ENCODE data around the gene SMOC2. TPM values are rescaled to one million over a fixed set of nuclear protein-coding genes. Genes with fewer than 3 reads are reported as not detected.

SMOC2 gene
- total and polyA plus RNA-seq, 2 donors = 61.1 to 176 TPM

GRCh38 chr6:168538892-168539811, 98.2 kb downstream of the SMOC2 start:
- 85% methylated on average over 21 of the region's 21 CpGs for WGBS
- no peaks in the 10 kb centered on the region for H3K36me3 ChIP-seq (ENCODE audit: insufficient read depth)
- H3K4me3 ChIP-seq (ENCODE audit: low read depth, low read length) = no peak overlapping the region
- H3K27ac ChIP-seq (ENCODE audit: low read depth) = no peak overlapping the region
- H3K4me1 ChIP-seq (ENCODE audit: insufficient read depth) = peaks cover 2% of the 10 kb centered on the region
- DNase-seq (ENCODE audit: extremely low spot score) = no peak

DNA sequence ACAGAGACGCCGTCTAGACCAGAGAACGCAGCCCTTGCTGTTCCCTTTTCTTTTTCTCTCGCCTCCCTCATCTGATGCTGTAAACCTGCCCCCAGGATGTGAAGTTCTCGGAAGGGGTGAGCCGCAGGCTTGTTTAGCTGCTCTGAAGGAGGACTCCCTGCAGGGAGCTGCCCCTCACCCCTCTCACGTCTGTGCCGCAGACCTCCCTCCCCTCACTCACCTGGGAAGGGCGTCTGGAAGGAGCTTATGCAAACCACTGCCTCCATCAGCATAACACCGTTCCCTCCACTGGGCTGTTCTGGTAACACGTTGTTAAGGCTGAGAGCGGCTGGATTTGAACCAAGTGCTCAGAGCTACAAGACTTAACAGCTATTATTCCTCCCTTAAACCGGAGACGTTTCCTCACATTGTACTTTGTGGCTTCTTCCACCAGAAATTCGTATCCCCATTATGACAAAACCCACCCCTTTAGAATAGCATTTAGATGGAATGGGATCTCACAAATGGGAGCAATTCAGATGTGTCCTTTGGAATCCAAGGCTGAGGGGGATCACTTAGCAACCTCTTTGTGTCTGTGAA, 99.8 kb downstream of the SMOC2 start:
- no peak overlapping the region for H3K27ac ChIP-seq (ENCODE audit: low read depth)
- peaks cover 2% of the 10 kb centered on the region for H3K4me1 ChIP-seq (ENCODE audit: insufficient read depth)
- DNase-seq (ENCODE audit: extremely low spot score) = no peak
- H3K4me3 ChIP-seq (ENCODE audit: low read depth, low read length) = no peak overlapping the region
- no peaks in the 10 kb centered on the region for H3K36me3 ChIP-seq (ENCODE audit: insufficient read depth)
- WGBS = 49% methylated on average over 15 of the region's 15 CpGs

DNA sequence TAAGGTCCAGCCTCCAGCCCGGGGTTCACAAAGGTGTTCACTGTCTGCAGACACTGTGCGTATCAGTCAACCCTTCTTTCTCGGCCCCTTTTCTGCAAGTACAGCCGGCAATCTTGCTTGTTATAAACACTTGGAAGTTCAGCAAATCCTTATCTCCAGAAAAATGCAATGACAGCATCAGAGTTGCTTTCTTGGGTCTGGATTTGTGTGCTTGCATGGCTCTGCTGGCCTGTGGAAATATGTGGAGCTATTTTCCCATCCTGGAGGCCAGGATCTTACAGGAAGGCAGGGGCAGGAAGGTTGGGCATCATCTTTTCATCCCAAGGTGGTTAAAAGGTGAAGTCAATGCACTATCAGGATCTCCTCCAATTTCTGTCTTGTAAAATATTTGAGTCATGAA, 100.3 kb downstream of the SMOC2 start:
- DNase-seq (ENCODE audit: extremely low spot score) = no peak
- Histone ChIP-seq H3K4me1 (ENCODE audit: insufficient read depth) (peaks cover 2% of the 10 kb centered on the region), H3K27ac (ENCODE audit: low read depth) (no peak overlapping the region), H3K4me3 (ENCODE audit: low read depth, low read length) (no peak overlapping the region), H3K36me3 (ENCODE audit: insufficient read depth) (no peaks in the 10 kb centered on the region)
- WGBS = 21% methylated on average over 4 of the region's 4 CpGs

GRCh38 chr6:168542301-168542700, 101.3 kb downstream of the SMOC2 start:
- WGBS = 34% methylated on average over 8 of the region's 8 CpGs
- no peak overlapping the region for H3K4me3 ChIP-seq (ENCODE audit: low read depth, low read length)
- H3K27ac ChIP-seq (ENCODE audit: low read depth) = peak overlapping the region; percentile 64
- H3K36me3 ChIP-seq (ENCODE audit: insufficient read depth) = no peaks in the 10 kb centered on the region
- H3K4me1 ChIP-seq (ENCODE audit: insufficient read depth) = peaks cover 2% of the 10 kb centered on the region
- DNase-seq (ENCODE audit: extremely low spot score) = no peak

- H3K27ac ChIP-seq (ENCODE audit: low read depth) = no peak overlapping the region
- 73% methylated on average over 6 of the region's 6 CpGs for WGBS
- no peak overlapping the region for H3K4me3 ChIP-seq (ENCODE audit: low read depth, low read length)
- no peaks in the 10 kb centered on the region for H3K36me3 ChIP-seq (ENCODE audit: insufficient read depth)
- no peaks in the 10 kb centered on the region for H3K4me1 ChIP-seq (ENCODE audit: insufficient read depth)
- no peak for DNase-seq (ENCODE audit: extremely low spot score)
Measured at GRCh38 chr6:168545428-168545827, 104.4 kb downstream of the SMOC2 start.

DNA sequence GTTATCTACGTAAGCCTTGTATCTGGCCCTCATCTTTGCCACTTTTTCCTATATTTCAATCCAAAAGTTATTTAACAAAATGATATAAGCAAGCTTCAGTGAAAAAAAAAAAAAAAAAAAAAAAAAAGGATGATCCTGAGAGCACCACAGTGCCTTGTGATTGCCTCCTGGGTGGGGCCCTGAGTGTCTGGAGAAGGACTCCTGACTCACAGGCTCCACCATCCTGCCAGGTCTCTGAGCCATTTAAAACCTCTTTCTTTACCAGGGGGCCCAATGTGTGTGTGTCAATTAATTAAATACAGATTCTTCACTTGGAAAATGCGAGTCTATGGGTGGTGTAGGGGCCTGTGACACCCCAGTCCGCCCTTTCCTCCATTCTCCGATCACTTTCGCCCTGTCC, 105.2 kb downstream of the SMOC2 start:
- WGBS = 94% methylated on average over 5 of the region's 5 CpGs
- no peak overlapping the region for H3K4me3 ChIP-seq (ENCODE audit: low read depth, low read length)
- H3K36me3 ChIP-seq (ENCODE audit: insufficient read depth) = no peaks in the 10 kb centered on the region
- H3K4me1 ChIP-seq (ENCODE audit: insufficient read depth) = no peaks in the 10 kb centered on the region
- DNase-seq (ENCODE audit: extremely low spot score) = no peak
- peak overlapping the region; percentile 33 for H3K27ac ChIP-seq (ENCODE audit: low read depth)

GRCh38 chr6:168546730-168547129, 105.7 kb downstream of the SMOC2 start:
- 96% methylated on average over 10 of the region's 10 CpGs for WGBS
- no peak overlapping the region for H3K27ac ChIP-seq (ENCODE audit: low read depth)
- no peaks in the 10 kb centered on the region for H3K36me3 ChIP-seq (ENCODE audit: insufficient read depth)
- H3K4me3 ChIP-seq (ENCODE audit: low read depth, low read length) = no peak overlapping the region
- H3K4me1 ChIP-seq (ENCODE audit: insufficient read depth) = no peaks in the 10 kb centered on the region
- no peak for DNase-seq (ENCODE audit: extremely low spot score)

DNA sequence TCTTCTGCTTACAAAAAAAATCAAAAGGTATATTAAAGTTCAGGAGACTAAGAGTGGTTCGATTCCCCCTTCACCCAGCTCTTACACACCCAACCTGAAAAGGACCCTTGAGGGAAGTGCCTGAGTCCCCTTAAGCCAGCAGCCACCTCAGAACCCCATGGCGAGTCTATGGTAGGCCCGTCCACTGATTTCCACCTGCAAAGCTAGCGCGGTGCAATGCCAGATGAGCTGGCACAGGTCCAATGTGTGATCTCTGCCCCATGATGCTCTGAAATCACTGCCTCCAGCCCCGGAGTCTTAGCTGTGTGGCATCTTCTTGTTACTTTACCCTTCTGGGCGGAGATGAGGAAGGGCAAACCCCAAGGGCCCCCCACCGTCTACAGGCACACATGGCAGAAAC, 109.3 kb downstream of the SMOC2 start:
- 89% methylated on average over 8 of the region's 8 CpGs for WGBS
- H3K36me3 ChIP-seq (ENCODE audit: insufficient read depth) = no peaks in the 10 kb centered on the region
- DNase-seq (ENCODE audit: extremely low spot score) = no peak
- H3K27ac ChIP-seq (ENCODE audit: low read depth) = no peak overlapping the region
- no peak overlapping the region for H3K4me3 ChIP-seq (ENCODE audit: low read depth, low read length)
- no peaks in the 10 kb centered on the region for H3K4me1 ChIP-seq (ENCODE audit: insufficient read depth)

DNA sequence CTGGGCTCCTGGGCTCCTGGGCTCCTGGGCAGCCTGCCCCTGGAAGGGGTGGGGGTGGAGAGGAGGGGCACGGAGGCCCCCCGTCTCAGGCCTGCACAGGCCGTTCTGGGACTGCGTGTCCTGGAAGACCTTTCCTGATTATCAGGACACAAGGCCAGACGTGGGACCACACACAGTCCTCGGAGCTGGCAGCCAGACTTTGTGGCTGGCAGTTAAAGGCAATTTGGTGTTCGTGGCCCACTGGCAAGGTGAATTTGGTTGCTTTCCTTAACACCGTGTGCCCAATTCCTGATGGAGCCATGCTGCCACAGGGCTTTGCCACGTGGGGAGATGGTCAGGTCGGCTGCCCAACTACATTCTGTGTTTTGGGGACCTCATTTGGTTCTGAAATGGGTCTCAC, 113.5 kb downstream of the SMOC2 start:
- Histone ChIP-seq H3K27ac (ENCODE audit: low read depth) (no peak overlapping the region), H3K36me3 (ENCODE audit: insufficient read depth) (no peaks in the 10 kb centered on the region), H3K4me3 (ENCODE audit: low read depth, low read length) (no peak overlapping the region), H3K4me1 (ENCODE audit: insufficient read depth) (no peaks in the 10 kb centered on the region)
- WGBS = 70% methylated on average over 10 of the region's 10 CpGs
- DNase-seq (ENCODE audit: extremely low spot score) = no peak

DNA sequence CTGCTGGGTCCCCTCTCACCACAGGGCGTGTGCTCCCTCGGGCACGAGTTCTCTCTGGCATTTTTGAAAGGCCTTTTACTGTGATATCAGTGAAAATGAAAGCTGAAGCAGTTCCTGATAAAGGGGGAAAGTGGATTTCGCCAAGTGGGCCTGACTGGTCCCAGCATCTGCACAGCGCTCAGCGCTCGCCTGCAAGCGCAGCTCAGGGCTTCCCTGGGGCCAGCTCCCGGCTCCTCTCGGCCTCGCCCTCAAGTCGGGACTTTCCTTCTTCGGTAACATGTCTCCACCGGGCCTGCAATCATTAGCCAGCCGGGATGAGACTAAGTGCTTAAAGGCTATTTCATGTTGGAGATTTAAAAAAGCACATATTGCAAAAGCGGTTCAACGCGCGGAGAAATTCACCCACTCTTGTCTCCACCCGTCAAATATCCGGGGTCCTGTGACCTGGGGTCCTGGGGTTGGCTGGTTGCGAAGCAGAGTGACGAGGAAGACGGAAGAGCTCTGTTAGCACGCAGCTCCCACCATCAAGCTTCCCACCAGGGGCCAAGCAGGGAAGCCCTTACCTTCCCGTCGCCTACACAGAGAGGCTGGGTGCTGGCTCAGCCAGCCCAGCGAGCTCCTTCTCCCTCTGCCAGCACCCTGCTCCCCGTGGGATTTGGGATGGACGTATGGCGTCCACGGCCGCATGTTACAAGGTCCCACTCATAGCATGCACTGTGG, 114.1 kb downstream of the SMOC2 start:
- no peaks in the 10 kb centered on the region for H3K36me3 ChIP-seq (ENCODE audit: insufficient read depth)
- no peak overlapping the region for H3K27ac ChIP-seq (ENCODE audit: low read depth)
- H3K4me1 ChIP-seq (ENCODE audit: insufficient read depth) = no peaks in the 10 kb centered on the region
- whole genome bisulfite sequencing = 90% methylated on average over 33 of the region's 33 CpGs
- DNase-seq (ENCODE audit: extremely low spot score) = no peak
- H3K4me3 ChIP-seq (ENCODE audit: low read depth, low read length) = no peak overlapping the region

GRCh38 chr6:168555618-168556273, 114.8 kb downstream of the SMOC2 start:
- Histone ChIP-seq H3K27ac (ENCODE audit: low read depth) (no peak overlapping the region), H3K4me3 (ENCODE audit: low read depth, low read length) (no peak overlapping the region), H3K4me1 (ENCODE audit: insufficient read depth) (no peaks in the 10 kb centered on the region), H3K36me3 (ENCODE audit: insufficient read depth) (no peaks in the 10 kb centered on the region)
- DNase-seq (ENCODE audit: extremely low spot score) = no peak
- WGBS = 95% methylated on average over 41 of the region's 41 CpGs

DNA sequence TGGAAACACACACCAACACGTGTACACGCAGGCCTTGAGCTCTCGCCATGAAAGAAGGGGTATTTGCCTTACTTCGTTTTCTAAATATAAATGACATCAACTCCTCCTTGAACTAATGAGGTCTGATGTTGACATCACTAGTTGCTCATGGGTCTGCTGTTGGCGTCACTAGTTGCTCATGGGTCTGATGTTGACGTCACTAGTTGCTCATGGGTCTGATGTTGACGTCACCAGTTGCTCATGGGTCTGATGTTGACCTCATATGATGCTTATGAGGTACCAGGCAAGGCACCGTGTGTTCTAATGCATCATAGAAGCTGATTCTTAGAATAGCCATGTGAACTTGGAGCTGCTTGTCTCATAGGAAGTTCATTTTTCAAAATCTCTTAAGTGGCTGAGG, 116.5 kb downstream of the SMOC2 start:
- 93% methylated on average over 8 of the region's 8 CpGs for WGBS
- Histone ChIP-seq H3K4me1 (ENCODE audit: insufficient read depth) (no peaks in the 10 kb centered on the region), H3K36me3 (ENCODE audit: insufficient read depth) (no peaks in the 10 kb centered on the region), H3K27ac (ENCODE audit: low read depth) (no peak overlapping the region), H3K4me3 (ENCODE audit: low read depth, low read length) (no peak overlapping the region)
- no peak for DNase-seq (ENCODE audit: extremely low spot score)

GRCh38 chr6:168558686-168559085, 117.7 kb downstream of the SMOC2 start:
- DNase-seq (ENCODE audit: extremely low spot score) = no peak
- H3K4me3 ChIP-seq (ENCODE audit: low read depth, low read length) = no peak overlapping the region
- H3K4me1 ChIP-seq (ENCODE audit: insufficient read depth) = no peaks in the 10 kb centered on the region
- no peaks in the 10 kb centered on the region for H3K36me3 ChIP-seq (ENCODE audit: insufficient read depth)
- WGBS = 94% methylated on average over 20 of the region's 20 CpGs
- no peak overlapping the region for H3K27ac ChIP-seq (ENCODE audit: low read depth)

Measured in urinary bladder (tissue), 4 donors.